Raji (cell line): ENCODE data around the gene AGBL4.

ENCODE experiments used
- POLR2A ChIP-seq: IDR thresholded peaks from 2 replicates; pipeline ENCODE4 v1.6.1; 2011; ENCODE audit warnings: low read depth, low read length, control low read depth; ENCODE audit not compliant: insufficient read depth

AGBL4 gene

DNA sequence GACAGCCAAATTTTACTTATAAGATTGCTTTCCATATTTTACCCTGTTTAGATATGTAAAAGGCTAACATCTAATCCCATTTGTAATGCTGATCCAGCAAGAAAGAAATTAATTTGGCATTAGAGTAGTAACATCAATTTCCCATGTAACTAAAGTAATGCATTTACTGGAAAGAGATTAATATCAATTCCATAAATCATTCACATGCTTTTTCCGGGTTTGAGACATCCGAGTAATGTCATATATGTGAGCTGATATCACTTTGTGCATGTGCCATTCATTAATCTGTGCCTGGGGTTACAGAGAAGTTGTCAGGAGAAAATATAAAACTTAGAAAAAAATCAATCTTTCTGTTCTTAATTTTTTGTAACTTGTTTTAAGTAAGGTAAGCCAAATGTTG, 206.1 kb downstream of the AGBL4 start:
- no peak for TF ChIP-seq POLR2A

GRCh38 chr1:49765034-49765433, 258.7 kb downstream of the AGBL4 start:
- TF ChIP-seq POLR2A, result no peak

- no peak for TF ChIP-seq POLR2A
These were observed 295.4 kb downstream of the AGBL4 start for GRCh38 chr1:49728377-49728776.

- TF ChIP-seq POLR2A, result no peak
These were observed 300.1 kb downstream of the AGBL4 start for GRCh38 chr1:49723662-49724061.

DNA sequence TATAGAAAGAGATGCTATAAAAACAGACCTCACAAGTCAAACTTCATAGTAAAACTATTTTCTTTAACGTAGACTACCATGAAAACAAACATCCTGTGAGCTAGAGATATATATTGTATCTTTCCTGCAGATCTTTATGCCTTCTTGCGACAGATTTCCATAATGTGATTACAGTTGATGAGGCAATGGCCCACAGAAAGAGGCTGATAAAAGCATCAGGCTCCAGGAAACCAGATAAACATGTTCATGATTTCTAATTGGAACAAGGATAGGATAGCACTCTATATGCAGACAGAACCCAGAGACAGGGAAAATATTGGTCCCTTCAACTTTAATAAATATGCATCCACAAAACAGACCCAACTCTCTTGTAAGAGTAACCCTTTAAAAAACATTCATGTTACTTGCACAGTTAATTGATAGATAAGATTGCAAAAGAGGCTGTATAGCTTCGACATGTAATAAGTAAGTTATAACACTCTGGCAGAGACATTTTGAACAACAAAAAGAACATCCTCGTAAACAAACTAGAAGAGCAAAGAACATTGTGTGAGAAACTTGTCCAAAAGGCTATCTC, 329.4 kb downstream of the AGBL4 start:
- no peak for TF ChIP-seq POLR2A

GRCh38 chr1:49686107-49686506, 337.6 kb downstream of the AGBL4 start:
- TF ChIP-seq POLR2A, result no peak

- TF ChIP-seq POLR2A, result no peak
These were observed 346.0 kb downstream of the AGBL4 start for GRCh38 chr1:49677706-49678105.

DNA sequence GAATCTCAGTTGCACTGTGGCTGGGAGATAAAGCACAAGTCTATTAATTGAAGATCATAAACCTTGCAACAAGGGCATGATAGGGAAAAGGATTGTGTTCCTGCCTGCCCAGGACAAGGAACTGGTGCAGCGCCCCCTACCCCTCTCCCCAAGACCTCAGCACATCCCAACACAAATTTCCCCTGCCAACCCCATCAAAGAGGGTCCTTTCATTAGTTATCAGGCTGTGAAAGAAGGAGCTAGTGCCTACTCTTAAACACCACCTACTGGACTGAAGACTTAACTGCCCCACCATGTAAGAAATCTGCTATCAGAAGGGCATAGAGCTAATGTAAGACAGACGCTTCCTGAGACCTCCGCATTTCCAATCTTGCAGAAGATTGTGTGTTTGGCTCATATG, 372.6 kb downstream of the AGBL4 start:
- no peak for TF ChIP-seq POLR2A

- TF ChIP-seq POLR2A, result no peak
These were observed 393.6 kb downstream of the AGBL4 start for GRCh38 chr1:49630156-49630555.

DNA sequence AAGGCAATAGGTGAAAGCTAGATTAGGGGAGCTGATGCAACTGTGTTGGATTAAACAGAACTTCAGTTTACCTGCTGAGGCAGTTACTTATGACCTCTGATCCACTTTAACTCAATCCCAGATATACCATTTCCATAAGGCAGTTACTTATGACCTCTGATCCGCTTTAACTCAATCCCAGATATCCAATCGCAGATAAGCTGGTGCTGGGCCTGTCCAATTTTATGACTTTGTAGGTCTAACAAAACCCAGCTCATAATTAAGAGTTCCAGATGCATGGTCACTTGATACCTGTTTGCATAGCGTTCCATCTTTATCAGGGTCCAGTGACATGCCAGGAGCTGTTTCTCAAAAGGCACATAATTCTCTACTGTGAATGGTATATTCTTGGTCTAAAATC, 396.0 kb downstream of the AGBL4 start:
- TF ChIP-seq POLR2A, result no peak

- no peak for TF ChIP-seq POLR2A
These were observed 397.3 kb downstream of the AGBL4 start for GRCh38 chr1:49626472-49626871.

DNA sequence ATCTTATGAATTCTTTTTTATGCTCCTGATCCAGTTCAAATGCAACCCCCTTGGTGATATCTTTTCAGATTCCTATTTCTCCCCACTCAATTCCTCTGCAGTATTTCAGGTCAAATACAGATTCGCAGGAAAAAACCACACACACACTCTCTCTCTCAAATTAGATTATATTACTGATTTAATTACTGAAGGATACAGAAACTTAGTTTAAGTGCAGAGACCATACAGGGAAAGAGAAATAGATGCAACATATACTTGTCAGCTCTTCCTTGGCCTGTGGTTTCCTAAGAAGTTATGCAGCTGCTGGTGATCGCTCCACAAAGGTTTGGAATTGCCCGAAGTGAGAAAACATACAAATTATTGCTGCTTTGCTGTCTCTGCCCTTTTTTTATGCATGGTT, 400.9 kb downstream of the AGBL4 start:
- TF ChIP-seq POLR2A, result no peak

DNA sequence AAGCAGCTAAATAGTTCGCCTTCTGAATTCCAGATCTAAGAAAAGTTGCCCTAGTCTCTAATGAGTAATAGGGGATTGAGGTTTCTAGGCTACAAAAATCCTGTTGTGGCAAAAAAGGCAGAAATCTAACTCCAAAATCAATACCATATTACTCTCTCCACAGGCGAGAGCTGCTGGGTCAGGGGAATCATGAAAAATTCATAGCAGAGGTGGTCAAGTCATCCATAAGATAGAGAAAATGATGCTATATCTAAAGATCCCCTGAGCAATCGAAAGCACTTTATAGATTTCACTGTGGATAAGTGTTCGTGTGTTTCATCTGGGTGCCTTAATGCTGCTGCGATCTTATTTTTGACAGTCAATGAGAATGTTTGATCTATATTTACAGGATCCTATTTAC, 417.7 kb downstream of the AGBL4 start:
- TF ChIP-seq POLR2A, result no peak

DNA sequence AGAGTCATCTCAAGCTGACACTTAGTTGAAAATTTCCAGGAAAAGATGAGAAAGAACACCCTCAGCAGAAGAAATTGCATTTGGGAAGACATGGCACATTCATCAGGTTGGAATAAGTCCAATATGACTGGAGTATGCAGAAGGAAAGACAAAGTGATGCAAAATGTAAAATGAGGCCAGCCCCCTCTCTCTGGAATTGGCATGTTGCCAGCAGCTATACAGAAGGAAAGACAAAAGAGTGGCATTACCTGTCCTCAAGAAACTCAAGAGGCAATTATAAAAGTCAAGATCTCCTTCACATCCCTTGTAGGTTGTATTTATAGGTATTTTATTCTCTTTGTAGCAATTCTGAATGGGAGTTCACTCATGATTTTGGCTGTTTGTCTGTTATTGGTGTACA, 426.3 kb downstream of the AGBL4 start:
- TF ChIP-seq POLR2A, result no peak

DNA sequence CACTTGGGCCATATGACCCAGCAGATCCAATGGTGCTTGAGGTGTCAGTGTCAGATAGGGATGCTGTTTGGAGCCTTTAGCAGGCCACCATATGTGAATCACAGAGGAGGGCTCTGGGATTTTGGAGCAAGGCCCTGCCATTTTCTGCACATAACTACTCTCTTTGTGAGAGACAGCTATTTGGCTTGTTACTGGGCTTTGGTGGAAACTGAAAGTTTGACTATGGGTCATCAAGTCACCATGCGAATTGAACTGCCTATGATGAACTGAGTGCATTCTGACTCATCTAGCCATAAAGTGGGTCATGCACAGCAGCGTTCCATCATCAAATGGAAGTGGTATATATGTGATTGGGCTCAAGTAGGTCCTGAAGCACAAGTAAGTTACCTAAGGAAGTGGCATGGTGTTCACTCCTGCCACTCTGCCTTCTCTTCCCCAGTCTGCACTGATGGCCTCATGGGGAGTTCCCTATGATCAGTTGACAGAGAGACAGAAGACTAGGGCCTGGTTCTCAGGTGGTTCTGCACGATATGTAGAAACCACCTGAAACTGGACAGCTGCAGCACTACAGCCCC, 447.3 kb downstream of the AGBL4 start:
- TF ChIP-seq POLR2A, result no peak

GRCh38 chr1:49556676-49557234, 467.0 kb downstream of the AGBL4 start:
- no peak for TF ChIP-seq POLR2A

- no peak for TF ChIP-seq POLR2A
These were observed 471.7 kb downstream of the AGBL4 start for GRCh38 chr1:49552101-49552500.
